ENCODE data around the gene MVB12B. TPM values are rescaled to one million over a fixed set of nuclear protein-coding genes. Genes with fewer than 3 reads are reported as not detected.

MVB12B gene
- total and polyA plus RNA-seq, 2 of the 4 experiments (the other 2 are of a cell fraction) = 2.0 to 4.0 TPM

- no TSS peak for BruUV-seq (replicated peaks)
- ATAC-seq (ENCODE audit: low read depth) = no peak
- Histone ChIP-seq H3K79me1 (ENCODE audit: low read depth in 1 of 2, low read length in 2 of 2) (no peaks in the 10 kb centered on the region), H2AK5ac (ENCODE audit: low read depth, low read length) (no peak overlapping the region), H3K18ac (ENCODE audit: low read depth, low read length) (no peak overlapping the region), H3K9me1 (ENCODE audit: insufficient read depth, low read length) (no peaks in the 10 kb centered on the region; the same call in 1 of the 2 replicates), H2BK5ac (ENCODE audit: low read depth, low read length, poor library complexity, severe bottlenecking) (no peak overlapping the region), H4K8ac (ENCODE audit: low read depth in 2 of 2, low read length in 2 of 2) (no peak overlapping the region), H2BK20ac (ENCODE audit: low read depth, low read length) (no peak overlapping the region), H3K9me3 (ENCODE audit: control insufficient read depth, insufficient read depth, low read length) (no peaks in the 10 kb centered on the region), H3K27ac (ENCODE audit: insufficient read depth, low read length) (no peak overlapping the region), H3K9ac (ENCODE audit: low read depth, low read length) (no peak overlapping the region), H3K56ac (ENCODE audit: extremely low read depth, insufficient read depth, low read length) (no peak overlapping the region), H3K36me3 (ENCODE audit: control insufficient read depth, insufficient read depth, low read length) (peaks cover 3% of the 10 kb centered on the region; the same call in 1 of the 2 replicates), H3K4ac (ENCODE audit: low read depth, low read length) (no peak overlapping the region), H3K4me3 (ENCODE audit: insufficient read depth, low read depth, low read length) (no peak overlapping the region), H4K5ac (ENCODE audit: low read depth, low read length) (no peak overlapping the region), H2AFZ (replicated peaks; ENCODE audit: low read length, poor library complexity) (no peak overlapping the region), H3K23ac (ENCODE audit: low read depth, low read length) (no peak overlapping the region), H3K4me1 (ENCODE audit: control insufficient read depth, insufficient read depth, low read length) (no peaks in the 10 kb centered on the region), H2BK120ac (ENCODE audit: low read depth, low read length) (no peak overlapping the region), H2AK9ac (replicated peaks; ENCODE audit: low read depth, low read length, poor library complexity) (no peak overlapping the region), H3K27me3 (ENCODE audit: control insufficient read depth, insufficient read depth, low read length) (no peaks in the 10 kb centered on the region), H3K14ac (replicated peaks; ENCODE audit: low read depth, low read length) (no peak overlapping the region), H2BK15ac (ENCODE audit: low read depth, low read length) (no peak overlapping the region), H3K4me2 (ENCODE audit: low read depth, low read length) (no peak overlapping the region), H4K20me1 (ENCODE audit: insufficient read depth, low read length) (no peaks in the 10 kb centered on the region), H4K91ac (ENCODE audit: insufficient read depth, low read depth, low read length) (no peak overlapping the region)
- in situ Hi-C loops (cut with MboI; ENCODE audit: low sequenced_read_pairs) (no loop called here), intact Hi-C loops (cut with micrococcal nuclease) (no loop called here), dilution Hi-C loops (cut with HindIII; ENCODE audit: low sequenced_read_pairs, unreplicated experiment) (no loop called here)
- ChIA-PET CTCF (interaction anchor here (0.8 kb wide), 1 partner anchor 18 kb away, joined by 3 read pairs; no protein-coding TSS in a partner anchor), POLR2A (ENCODE audit: unreplicated experiment) (no interaction called here)
- TF ChIP-seq USF2 (IDR thresholded peaks at IDR 0.05; ENCODE audit: low read depth, low read length) = no peak
- no peak for TF ChIP-seq FOS (IDR thresholded peaks at IDR 0.05; ENCODE audit: low read depth, low read length)
- TF ChIP-seq CHD1 (IDR thresholded peaks at IDR 0.05; ENCODE audit: low read depth, low read length) = no peak
- TF ChIP-seq MAZ (IDR thresholded peaks at IDR 0.05; ENCODE audit: borderline replicate concordance, low read depth, low read length) = no peak
- no peak for TF ChIP-seq POLR2A (IDR thresholded peaks at IDR 0.05; ENCODE audit: low read depth, low read length)
- no peak for TF ChIP-seq BHLHE40 (IDR thresholded peaks at IDR 0.05; ENCODE audit: low read depth, low read length)
- TF ChIP-seq ELK1 (IDR thresholded peaks at IDR 0.05; ENCODE audit: borderline replicate concordance, low read depth, low read length) = no peak
- TF ChIP-seq CEBPB (IDR thresholded peaks at IDR 0.05; ENCODE audit: low read depth, low read length) = no peak
- no peak for TF ChIP-seq MXI1 (IDR thresholded peaks at IDR 0.05; ENCODE audit: borderline replicate concordance, low read depth, low read length)
- TF ChIP-seq RFX5 (IDR thresholded peaks at IDR 0.05; ENCODE audit: low read depth, low read length) = no peak
- DNase-seq = no peak
These were observed 90.4 kb downstream of the MVB12B start for GRCh38 chr9:126417043-126417442.
